Anterior cingulate cortex (tissue), 58 donors: ENCODE data around the gene CACNA1D.
"Not testable (repeated sequence)": the region's sequence is repeated elsewhere in the genome, so short reads cannot be mapped to it uniquely, and the experiment has no call there.

Experiments used
- DNase-seq, 58 donors: peaks; one replicate each; lab custom pipeline; 2025; lab: John Stamatoyannopoulos, UW

The CACNA1D gene

GRCh38 chr3:53493963-53494791 lies at the start of gene CACNA1D:
Gene CACNA1D, plus strand, starts transcription at chr3:53494611. Its CDS starts 556 bp downstream, at chr3:53495167.
- DNase-seq = peak in 20 of 58 donors; percentile 8 to 61 (median 39)

DNA sequence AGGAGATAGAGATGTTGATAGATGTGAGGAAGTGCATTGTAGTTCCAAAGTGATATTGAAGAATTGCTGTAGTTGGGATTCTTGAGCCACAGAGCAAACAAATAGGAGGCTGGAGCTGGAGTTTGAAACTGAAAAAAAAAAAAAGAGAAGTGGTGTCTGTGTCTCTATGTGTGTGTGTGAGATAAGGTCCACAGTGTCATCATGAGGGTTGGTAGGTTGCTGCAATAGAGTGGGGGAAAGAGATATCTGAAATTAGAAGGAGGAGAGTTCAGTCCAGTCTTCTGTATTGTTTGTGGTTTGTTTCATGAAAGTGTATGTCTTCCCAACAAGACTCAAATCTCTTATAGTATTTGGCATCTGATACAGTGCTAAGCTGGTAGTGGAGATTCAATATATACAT lies 37.3 kb upstream of the CACNA1D start:
- DNase-seq = no peak

DNA sequence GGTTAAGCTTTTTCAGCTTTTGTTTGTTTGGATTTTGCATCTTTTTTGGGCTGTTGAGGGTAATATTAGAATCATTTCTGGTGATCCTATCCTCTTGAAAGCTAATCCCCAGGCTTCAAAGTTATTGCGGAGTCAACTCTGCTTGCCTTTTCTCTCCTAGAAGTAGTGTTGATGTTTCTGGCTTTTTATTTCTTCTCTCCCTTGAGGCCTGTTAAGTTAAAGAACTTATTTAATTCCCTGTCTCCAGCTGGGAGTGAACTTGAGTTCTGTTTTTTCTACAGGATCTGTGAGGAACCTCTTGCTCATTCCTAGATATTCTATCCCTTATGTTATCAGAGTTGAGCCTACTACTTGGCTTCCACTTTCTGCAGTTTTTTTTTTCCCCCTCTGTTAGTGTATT lies 34.1 kb upstream of the CACNA1D start:
- DNase-seq = no peak

- DNase-seq = no peak
Measured at GRCh38 chr3:53464424-53464823, 30.0 kb upstream of the CACNA1D start.

DNA sequence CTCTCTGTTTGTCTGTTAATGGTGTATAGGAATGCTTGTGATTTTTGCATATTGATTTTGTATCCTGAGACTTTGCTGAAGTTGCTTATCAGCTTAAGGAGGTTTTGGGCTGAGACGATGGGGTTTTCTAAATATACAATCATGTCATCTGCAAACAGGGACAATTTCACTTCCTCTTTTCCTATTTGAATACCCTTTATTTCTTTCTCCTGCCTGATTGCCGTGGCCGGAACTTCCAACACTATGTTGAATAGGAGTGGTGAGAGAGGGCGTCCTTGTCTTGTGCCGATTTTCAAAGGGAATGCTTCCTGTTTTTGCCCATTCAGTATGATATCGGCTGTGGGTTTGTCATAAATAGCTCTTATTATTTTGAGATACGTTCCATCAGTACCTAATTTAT lies 24.7 kb upstream of the CACNA1D start:
- not testable (repeated sequence) for DNase-seq

DNA sequence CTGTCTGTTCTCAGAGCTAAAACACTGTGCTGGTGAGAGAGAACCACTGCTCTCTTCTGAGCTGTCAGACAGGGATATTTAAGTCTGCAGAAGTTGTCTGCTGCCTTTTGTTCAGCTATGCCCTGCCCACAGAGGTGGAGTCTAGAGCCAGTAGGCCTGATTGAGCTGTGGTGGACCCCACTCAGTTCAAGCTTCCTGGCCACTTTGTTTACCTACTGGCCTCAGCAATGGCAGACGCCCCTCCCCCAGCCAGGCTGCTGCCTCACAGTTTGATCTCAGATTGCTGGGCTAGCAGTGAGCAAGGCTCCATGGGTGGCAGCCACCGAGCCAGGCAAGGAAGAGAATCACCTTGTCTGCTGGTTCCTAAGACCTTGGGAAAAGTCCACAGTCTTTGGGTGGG lies 21.0 kb upstream of the CACNA1D start:
- no peak for DNase-seq

GRCh38 chr3:53476372-53476771 lies 18.0 kb upstream of the CACNA1D start:
- not testable (repeated sequence) for DNase-seq

DNA sequence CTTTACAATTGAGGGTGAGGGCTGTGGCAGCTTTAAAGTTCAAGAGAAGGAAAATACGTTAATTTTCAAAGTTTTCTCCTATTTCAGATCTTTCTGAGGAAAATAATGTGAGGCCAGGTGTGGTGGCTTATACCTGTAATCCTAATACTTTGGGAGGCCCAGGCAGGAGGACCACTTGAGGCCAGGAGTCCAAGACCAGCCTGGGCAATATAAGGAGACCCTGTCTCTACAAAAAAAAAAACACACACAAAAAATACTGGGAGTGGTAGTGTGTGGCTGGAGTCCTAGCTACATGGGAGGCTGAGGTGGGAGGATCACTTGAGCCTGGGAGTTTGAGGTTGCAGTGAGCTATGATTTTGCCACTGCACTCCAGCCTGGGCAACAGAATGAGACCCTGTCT lies 16.7 kb upstream of the CACNA1D start:
- DNase-seq = not testable (repeated sequence)

GRCh38 chr3:53478166-53478830 lies 16.1 kb upstream of the CACNA1D start:
- no peak for DNase-seq

DNA sequence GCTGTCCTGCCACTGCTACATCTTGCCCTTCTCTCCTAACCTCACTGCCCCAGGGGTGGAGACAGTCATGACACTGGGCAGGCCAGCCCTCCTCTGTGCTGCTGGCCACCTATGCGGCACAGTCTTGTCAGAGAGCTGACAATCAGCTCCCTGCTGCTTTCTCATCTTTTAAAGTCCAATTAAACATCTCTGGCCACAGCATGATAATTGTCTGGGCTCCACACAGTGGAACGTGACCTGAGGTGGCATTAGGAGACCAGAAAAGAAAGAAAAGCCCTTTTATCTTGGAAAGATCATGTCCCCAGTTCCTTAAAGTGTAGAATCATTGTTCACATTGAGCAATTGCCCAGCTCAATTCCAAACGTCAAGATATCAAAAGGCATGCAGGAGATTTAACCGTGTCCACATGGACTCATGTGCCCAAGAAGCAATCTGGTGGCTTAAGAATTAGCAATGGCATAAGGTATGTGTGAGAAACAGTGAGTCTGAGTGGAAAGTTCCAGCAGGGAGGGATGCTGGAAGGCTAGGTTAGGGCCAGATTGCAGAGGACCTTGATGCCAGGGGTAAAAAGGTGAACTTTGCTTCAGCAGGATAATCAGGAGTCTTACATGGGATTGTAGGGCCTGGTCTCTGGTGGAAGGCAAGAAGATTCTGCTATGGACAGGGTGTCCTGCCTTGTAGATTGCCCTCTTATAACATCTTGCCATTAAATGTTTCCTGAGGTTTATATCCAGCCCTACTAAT lies 15.3 kb upstream of the CACNA1D start:
- no peak for DNase-seq

DNA sequence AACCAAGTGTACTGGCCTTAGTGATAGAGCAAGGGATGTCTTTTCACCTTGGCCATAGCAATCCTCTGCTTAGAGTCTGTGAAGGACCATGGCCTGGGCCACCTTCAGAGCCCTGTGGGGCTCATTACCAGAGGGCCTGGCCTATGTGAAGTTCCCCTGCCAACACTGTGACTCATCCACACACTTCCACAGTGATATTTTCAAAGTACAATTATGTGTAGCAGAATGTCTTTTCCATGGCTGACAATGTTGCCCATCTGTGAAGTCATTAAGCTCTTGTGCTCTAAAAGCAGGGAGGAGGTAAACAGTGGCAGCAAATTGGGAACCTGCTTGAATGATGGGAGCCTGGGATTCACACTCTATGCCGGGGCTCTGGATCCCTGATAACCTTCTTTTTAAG lies 12.2 kb upstream of the CACNA1D start:
- DNase-seq = no peak

DNA sequence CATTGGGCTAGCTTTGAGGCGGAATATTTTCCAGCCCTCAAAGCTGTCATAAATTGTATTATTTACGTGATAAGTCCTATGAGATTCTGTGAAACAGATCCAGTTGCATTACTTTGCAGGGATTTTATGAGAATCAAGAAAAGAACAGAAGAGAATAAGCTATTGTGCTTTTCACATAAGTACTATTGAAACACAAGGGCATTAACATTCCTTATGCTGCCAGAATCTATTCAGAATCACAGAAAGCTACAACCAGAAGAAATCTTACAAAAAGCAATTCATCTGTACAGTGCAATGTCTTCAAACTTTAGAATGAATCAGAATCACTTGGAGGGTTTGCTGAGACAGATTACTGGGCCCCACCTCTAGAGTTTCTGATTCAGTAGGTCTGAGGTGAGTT lies 10.6 kb upstream of the CACNA1D start:
- DNase-seq = no peak

DNA sequence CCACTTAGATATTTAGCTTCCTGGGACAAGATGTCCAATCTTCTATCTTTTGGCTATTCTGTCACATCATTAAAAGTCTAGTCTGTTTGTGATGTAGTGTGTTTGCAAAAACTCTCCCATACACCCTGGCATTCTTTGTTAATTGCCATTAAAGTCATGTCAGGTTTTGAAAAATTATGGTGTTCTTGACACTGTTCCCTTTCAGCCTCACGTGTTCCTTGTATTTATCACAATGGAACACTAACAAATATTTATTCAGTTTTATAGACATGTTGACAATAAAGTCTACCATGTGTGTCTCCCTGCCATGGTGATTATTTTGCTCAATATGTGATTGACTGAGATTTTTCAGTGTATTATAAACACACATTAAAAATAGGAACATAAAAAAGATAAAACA lies 9.4 kb upstream of the CACNA1D start:
- no peak for DNase-seq

DNA sequence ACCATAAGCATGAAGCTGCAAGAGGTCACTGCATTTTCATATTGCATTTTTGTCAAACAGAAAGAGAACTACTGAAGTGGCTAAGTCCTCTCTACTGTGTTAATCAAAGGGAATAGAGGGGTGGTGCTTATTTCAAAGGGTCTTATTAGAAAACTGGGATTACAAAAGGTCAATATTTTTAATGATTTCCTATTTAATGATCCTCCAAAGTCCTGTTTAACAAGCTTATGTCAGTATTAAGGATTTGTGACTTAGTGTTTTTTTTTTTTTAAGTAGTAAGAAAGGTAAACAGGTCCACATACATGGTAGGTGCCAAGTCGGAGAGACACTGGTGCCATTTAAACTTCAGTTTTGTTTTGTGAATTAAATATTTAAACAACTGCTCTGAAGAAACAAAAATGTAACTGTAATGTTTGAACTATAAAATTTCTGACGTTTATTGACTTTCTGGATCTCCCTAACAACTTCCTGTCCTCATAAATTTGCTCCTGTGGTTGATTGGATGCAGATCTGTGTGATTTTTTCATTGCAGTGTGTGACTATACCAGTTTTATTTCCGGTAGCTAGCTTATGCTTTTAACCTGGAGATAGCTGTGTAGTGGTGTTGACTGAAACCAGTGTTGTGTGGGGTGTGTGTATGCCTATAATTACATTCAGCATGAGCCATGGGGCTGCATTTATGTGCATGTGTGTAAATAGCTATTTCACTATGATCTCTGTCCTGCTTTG lies 8.6 kb upstream of the CACNA1D start:
- DNase-seq = no peak

- no peak for DNase-seq
Measured at GRCh38 chr3:53486961-53487654, 7.3 kb upstream of the CACNA1D start.

DNA sequence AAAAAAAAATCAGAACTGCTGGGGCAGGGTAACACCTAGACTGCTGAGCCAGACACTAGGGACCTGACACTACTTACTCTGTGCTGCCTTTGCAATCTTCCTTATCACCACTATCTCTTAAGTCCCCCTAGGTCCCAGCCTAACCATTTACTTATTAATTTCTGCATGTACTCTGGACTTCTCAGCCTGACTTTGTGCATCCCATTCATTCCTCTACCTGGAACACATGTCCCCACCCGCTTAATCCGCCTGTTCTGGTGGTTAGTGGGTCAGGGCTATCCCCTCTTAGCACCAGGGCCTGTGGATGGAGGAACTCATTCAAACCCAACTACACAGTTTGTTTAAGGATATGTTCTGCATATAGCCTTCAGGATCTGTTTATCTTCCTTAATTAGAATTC lies 5.0 kb upstream of the CACNA1D start:
- no peak for DNase-seq

- DNase-seq = no peak
Measured at GRCh38 chr3:53489787-53490458, 4.5 kb upstream of the CACNA1D start.

DNA sequence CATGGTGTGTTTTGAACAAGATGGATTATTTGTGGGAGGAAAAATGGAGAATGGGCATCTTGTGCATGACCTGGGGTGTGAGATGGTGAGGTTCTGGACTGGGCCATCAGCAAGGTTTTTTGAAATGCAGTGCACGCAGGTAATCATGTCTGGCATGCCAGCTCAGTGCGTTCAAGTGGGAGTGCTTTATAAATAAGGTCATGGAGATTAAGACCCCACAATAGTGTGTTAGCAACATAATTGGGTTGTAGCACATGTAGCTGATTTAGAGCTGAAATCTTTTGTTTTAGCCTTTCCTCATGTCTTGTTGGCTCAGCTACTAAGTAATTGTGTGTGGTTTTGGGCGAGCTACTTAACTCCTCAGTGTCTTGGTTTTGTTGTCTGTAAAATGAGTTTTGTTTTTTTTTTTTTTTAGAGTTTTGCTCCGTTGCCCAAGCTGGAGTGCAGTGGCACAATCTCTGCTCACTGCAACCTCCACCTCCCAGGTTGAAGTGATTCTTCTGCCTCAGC lies 3.9 kb upstream of the CACNA1D start:
- no peak for DNase-seq

GRCh38 chr3:53491276-53491675 lies 3.1 kb upstream of the CACNA1D start:
- no peak for DNase-seq
